Thoracic aorta (tissue), 2 donors: ENCODE data around the gene COQ2. TPM values are rescaled to one million over a fixed set of nuclear protein-coding genes. Genes with fewer than 3 reads are reported as not detected.

Experiments used
- ATAC-seq: fragments of 150-250 bp; one replicate; pipeline ENCODE4 v1.8.0; 2017; ENCODE audit warnings: low read depth; ENCODE audit not compliant: insufficient number of reproducible peaks, low FRiP score
- DNase-seq: peaks from one replicate; pipeline ENCODE4 v3.0.0-alpha.2; 2020; ENCODE audit warnings: low spot score
- H3K27ac ChIP-seq, 2 donors: fragments of 200-600 bp; sonication (generic); 1 replicate in 1 of 2; 2 replicates in 1 of 2; pipeline ENCODE4 v1.5.1; 2016; ENCODE audit warnings: mild to moderate bottlenecking in 2 of 2, moderate library complexity in 2 of 2
- H3K27me3 ChIP-seq: fragments of 200-600 bp; sonication (generic); replicated peaks from 2 replicates; pipeline ENCODE4 v1.6.0; 2016; ENCODE audit warnings: mild to moderate bottlenecking; ENCODE audit not compliant: insufficient read depth
- H3K36me3 ChIP-seq: fragments of 200-600 bp; sonication (generic); one replicate; pipeline ENCODE4 v1.5.1; 2016
- H3K4me1 ChIP-seq, 2 donors: fragments of 200-600 bp; sonication (generic); 1 replicate in 1 of 2; 2 replicates in 1 of 2; pipeline versions ENCODE4 v1.5.1 to v1.6.0; 2016; ENCODE audit warnings: low read depth in 2 of 2, mild to moderate bottlenecking in 1 of 2; ENCODE audit not compliant: control insufficient read depth in 1 of 2
- H3K4me3 ChIP-seq: fragments of 200-600 bp; sonication (generic); 2 replicates; pipeline ENCODE4 v1.5.1; 2016; ENCODE audit warnings: mild to moderate bottlenecking
- H3K9me3 ChIP-seq: fragments of 200-600 bp; sonication (generic); 2 replicates; pipeline ENCODE4 v1.5.1; 2016
- total RNA-seq, 2 donors: library from RNA; depleted of rRNA; stranded (reverse); fragments of >200 nt; gene quantifications; one replicate each; pipeline versions ENCODE4 v1.1.0 to v1.2.3, GENCODE V29; 2016
- TF ChIP-seq, protein P1 (sequence below): fragments of 200-600 bp; sonication (generic); IDR thresholded peaks from one replicate; pipeline ENCODE4 v1.5.1; 2019; ENCODE audit warnings: antibody characterized with exemption

COQ2 gene
- total RNA-seq, 2 donors from 2014 or later: 3.4 to 10.5 TPM

DNA sequence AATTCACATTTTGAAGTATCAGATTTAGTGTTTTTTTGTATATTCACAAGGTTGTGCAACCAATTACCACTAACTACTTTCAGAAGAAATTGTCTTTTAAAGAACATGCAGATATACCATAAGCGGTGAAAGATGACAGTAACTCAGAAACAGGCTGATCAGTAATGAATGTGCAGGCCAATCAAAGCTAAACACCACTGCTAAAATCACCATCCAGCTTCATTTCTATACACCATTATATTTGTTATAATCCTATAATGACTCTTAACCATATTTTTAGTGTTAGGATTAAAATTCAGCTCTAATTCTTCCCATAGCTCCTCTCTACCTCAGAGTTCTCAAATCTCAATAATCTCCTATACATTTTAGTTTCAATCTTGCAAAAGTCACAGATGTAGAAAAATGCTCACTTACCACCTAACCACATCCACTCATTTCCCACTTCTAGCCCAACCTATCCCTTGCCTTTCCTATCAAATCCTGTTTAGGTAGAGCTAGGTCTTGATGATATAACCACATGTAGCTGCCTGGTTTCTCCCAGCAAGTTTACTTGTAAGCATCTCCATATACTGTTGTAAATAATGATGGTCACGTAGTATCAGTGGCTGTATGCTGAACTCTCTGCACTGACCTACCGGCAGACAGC lies 16.6 kb downstream of the COQ2 start:
- Histone ChIP-seq H3K27me3 (no peaks in the 10 kb centered on the region), H3K9me3 (no peaks in the 10 kb centered on the region), H3K4me3 (no peak overlapping the region), H3K27ac (no peak overlapping the region), H3K36me3 (no peaks in the 10 kb centered on the region), H3K4me1 (peaks cover 0 to 7% of the 10 kb centered on the region in 2 donors)
- ATAC-seq (no peak), DNase-seq (no peak)
- TF ChIP-seq, protein P1, sequence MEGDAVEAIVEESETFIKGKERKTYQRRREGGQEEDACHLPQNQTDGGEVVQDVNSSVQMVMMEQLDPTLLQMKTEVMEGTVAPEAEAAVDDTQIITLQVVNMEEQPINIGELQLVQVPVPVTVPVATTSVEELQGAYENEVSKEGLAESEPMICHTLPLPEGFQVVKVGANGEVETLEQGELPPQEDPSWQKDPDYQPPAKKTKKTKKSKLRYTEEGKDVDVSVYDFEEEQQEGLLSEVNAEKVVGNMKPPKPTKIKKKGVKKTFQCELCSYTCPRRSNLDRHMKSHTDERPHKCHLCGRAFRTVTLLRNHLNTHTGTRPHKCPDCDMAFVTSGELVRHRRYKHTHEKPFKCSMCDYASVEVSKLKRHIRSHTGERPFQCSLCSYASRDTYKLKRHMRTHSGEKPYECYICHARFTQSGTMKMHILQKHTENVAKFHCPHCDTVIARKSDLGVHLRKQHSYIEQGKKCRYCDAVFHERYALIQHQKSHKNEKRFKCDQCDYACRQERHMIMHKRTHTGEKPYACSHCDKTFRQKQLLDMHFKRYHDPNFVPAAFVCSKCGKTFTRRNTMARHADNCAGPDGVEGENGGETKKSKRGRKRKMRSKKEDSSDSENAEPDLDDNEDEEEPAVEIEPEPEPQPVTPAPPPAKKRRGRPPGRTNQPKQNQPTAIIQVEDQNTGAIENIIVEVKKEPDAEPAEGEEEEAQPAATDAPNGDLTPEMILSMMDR: no peak

DNA sequence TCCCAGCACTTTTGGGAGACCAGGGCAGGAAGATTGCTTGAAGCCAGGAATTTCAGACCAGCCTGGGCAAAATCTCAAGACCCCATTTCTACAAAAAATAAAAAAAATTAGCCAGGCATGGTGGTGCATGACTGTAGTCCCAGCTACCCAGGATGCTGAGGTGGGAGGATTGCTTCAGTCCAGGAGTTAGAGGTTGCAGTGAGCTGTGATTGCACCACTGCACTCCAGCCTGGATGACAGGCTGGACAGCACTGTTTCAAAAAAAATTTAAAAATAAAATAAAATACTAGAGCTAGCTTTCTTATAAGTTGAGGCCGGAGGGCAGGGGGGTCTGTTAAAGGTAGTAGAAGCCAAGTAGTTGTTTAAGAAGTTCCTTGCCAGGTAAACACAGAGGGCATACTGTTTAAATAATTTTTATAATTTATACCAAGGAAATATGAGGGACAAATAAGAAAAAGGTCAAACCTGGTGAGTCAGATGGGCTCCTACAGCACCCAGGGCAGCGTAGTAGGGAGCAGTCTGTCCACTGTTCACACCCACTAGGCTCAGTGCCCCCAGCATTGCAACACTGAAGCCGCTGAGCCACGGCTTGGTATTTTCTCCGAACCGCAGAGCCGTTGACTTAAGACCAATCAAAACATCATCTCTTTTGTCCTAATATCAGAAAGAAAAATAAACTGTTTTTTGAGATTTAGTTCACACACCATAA lies 17.3 kb downstream of the COQ2 start:
- no peaks in the 10 kb centered on the region for H3K9me3 ChIP-seq
- no peak overlapping the region for H3K27ac ChIP-seq
- TF ChIP-seq, protein P1: no peak
- DNase-seq (peak; percentile 28), ATAC-seq (peak; percentile 52)
- peaks cover 0 to 7% of the 10 kb centered on the region in 2 donors for H3K4me1 ChIP-seq
- H3K4me3 ChIP-seq: no peak overlapping the region
- H3K36me3 ChIP-seq: no peaks in the 10 kb centered on the region
- no peaks in the 10 kb centered on the region for H3K27me3 ChIP-seq

DNA sequence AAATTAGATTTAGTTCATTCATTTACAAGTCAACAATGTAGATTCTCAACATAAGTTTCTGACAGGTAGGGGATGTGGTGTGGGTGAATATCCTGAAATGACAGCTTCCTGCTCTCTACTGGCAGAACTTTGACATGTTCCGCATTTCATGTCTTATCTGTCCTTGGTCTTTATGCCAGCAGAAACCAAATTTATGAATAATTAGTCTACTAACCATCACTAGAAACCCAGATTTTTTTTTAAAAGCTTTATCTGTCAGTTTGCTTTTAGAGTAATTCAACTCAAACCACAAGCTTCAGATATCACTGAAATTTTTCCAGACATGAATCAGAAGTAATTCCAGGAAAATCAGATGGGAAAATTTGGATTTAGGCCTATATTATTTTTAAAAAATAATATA lies 17.9 kb downstream of the COQ2 start:
- TF ChIP-seq, protein P1: no peak
- no peaks in the 10 kb centered on the region for H3K27me3 ChIP-seq
- H3K36me3 ChIP-seq: no peaks in the 10 kb centered on the region
- H3K9me3 ChIP-seq: no peaks in the 10 kb centered on the region
- ATAC-seq: no peak
- no peak overlapping the region for H3K27ac ChIP-seq
- no peak overlapping the region for H3K4me3 ChIP-seq
- peaks cover 0 to 7% of the 10 kb centered on the region in 2 donors for H3K4me1 ChIP-seq
- DNase-seq: no peak

DNA sequence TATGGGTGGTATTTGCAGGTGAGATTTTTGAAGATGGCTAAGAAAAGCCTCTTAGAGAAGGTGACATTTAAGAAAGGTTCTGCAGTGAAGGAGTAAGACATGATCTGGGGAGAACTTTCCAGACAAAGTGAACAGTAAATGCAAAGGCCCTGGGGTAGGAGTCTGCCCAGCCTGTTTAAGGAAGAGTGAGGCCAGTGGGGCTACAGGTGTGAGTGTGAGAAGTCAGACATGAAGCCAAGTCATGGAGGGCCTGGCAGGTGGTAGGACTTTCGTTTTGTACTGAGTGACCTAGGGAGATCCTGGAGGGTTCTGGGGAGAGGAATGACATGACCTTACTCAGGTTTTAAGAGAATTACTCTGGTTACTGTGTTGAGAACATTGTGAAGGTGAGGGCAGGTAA lies 21.5 kb downstream of the COQ2 start:
- Histone ChIP-seq H3K4me1 (peaks cover 0 to 7% of the 10 kb centered on the region in 2 donors), H3K27ac (no peak overlapping the region), H3K36me3 (no peaks in the 10 kb centered on the region), H3K9me3 (no peaks in the 10 kb centered on the region), H3K27me3 (no peaks in the 10 kb centered on the region), H3K4me3 (no peak overlapping the region)
- TF ChIP-seq, protein P1: no peak
- ATAC-seq (no peak), DNase-seq (no peak)

DNA sequence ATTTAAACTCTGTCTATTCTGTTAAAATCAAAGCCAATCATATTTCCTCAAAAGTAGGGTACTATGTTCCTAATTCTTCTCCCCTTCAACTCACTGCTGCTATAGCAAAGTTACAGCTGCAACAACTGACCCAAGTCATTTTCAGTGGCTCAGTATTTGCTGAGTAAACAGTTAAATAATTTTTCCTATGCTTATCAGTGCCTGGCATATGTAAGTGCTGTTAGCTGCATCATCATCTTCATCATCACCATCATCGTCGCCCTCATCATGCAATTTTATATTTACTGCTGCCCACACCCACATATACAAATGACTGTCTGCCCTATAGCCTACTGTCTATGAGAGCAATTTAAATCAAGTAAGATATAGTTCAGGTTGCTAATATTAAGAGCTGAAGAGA lies 21.9 kb downstream of the COQ2 start:
- no peak overlapping the region for H3K27ac ChIP-seq
- no peaks in the 10 kb centered on the region for H3K9me3 ChIP-seq
- no peak for ATAC-seq
- H3K27me3 ChIP-seq: no peaks in the 10 kb centered on the region
- TF ChIP-seq, protein P1: no peak
- peaks cover 0 to 7% of the 10 kb centered on the region in 2 donors for H3K4me1 ChIP-seq
- H3K36me3 ChIP-seq: no peaks in the 10 kb centered on the region
- no peak for DNase-seq
- H3K4me3 ChIP-seq: no peak overlapping the region
